HG02642 (cell line): ENCODE results near the gene TNS1.

Experiments
- ATAC-seq: cut with Tn5 transposase; IDR thresholded peaks from one replicate; pipeline ENCODE4 v1.9.1; 2021; ENCODE audit warnings: mild to moderate bottlenecking; ENCODE audit not compliant: unreplicated experiment, poor library complexity

The TNS1 gene

GRCh38 chr2:217983276-217984233 lies 19.2 kb downstream of the TNS1 start:
- ATAC-seq: no peak

- ATAC-seq: no peak
Measured at GRCh38 chr2:217981971-217982370, 20.8 kb downstream of the TNS1 start.

- no peak for ATAC-seq
Measured at GRCh38 chr2:217981084-217981730, 21.6 kb downstream of the TNS1 start.

GRCh38 chr2:217980591-217980990 lies 22.2 kb downstream of the TNS1 start:
- no peak for ATAC-seq

- ATAC-seq: no peak
Measured at GRCh38 chr2:217980036-217980435, 22.8 kb downstream of the TNS1 start.

- no peak for ATAC-seq
Measured at GRCh38 chr2:217979151-217979811, 23.5 kb downstream of the TNS1 start.

- no peak for ATAC-seq
Measured at GRCh38 chr2:217978536-217979150, 24.2 kb downstream of the TNS1 start.

- ATAC-seq: no peak
Measured at GRCh38 chr2:217977840-217978535, 24.8 kb downstream of the TNS1 start.

- no peak for ATAC-seq
Measured at GRCh38 chr2:217976301-217976700, 26.5 kb downstream of the TNS1 start.

- no peak for ATAC-seq
Measured at GRCh38 chr2:217975626-217976025, 27.2 kb downstream of the TNS1 start.

- ATAC-seq: no peak
Measured at GRCh38 chr2:217974389-217975005, 28.3 kb downstream of the TNS1 start.

- ATAC-seq: no peak
Measured at GRCh38 chr2:217973008-217973787, 29.6 kb downstream of the TNS1 start.

GRCh38 chr2:217972490-217972889 lies 30.3 kb downstream of the TNS1 start:
- no peak for ATAC-seq

- no peak for ATAC-seq
Measured at GRCh38 chr2:217972037-217972436, 30.8 kb downstream of the TNS1 start.

- no peak for ATAC-seq
Measured at GRCh38 chr2:217971166-217971565, 31.6 kb downstream of the TNS1 start.

GRCh38 chr2:217970206-217970605 lies 32.6 kb downstream of the TNS1 start:
- no peak for ATAC-seq

- no peak for ATAC-seq
Measured at GRCh38 chr2:217969588-217969987, 33.2 kb downstream of the TNS1 start.

GRCh38 chr2:217968023-217968422 lies 34.8 kb downstream of the TNS1 start:
- no peak for ATAC-seq
